ENCODE measurements around the gene AS3MT. TPM values are rescaled to one million over a fixed set of nuclear protein-coding genes. Genes with fewer than 3 reads are reported as not detected.

Gene AS3MT
- polyA plus RNA-seq, 1 experiment, result 6.7 TPM

DNA sequence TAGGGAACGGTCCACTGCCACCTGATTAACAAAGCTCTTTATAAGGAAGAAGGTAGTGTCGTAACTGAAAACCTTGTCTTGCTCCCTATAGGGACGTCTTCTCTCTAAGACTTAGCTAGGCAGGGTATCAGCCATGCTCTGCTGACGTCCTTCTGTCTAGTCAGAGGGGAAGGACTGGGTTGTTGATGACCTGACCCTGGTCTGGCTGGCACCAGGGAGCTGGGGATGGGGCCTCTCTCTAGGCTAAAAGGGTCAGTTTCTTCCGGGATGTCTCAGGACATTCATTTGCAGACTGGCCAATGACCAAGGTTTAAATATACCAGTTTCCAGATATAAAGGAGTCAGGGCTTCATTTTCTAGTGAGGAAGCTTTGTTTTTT, 41.7 kb upstream of the AS3MT start:
- Histone ChIP-seq H3K27me3 (ENCODE audit: control insufficient read depth, insufficient read depth, low read length) (peaks cover 13% of the 10 kb centered on the region), H3K9me3 (ENCODE audit: control insufficient read depth, insufficient read depth, low read length) (peaks cover 2% of the 10 kb centered on the region; the same call in 1 of the 2 replicates), H3K4me3 (ENCODE audit: low read depth, low read length) (no peak overlapping the region), H3K27ac (ENCODE audit: low read depth, low read length) (no peak overlapping the region)
- TF ChIP-seq, protein P1, sequence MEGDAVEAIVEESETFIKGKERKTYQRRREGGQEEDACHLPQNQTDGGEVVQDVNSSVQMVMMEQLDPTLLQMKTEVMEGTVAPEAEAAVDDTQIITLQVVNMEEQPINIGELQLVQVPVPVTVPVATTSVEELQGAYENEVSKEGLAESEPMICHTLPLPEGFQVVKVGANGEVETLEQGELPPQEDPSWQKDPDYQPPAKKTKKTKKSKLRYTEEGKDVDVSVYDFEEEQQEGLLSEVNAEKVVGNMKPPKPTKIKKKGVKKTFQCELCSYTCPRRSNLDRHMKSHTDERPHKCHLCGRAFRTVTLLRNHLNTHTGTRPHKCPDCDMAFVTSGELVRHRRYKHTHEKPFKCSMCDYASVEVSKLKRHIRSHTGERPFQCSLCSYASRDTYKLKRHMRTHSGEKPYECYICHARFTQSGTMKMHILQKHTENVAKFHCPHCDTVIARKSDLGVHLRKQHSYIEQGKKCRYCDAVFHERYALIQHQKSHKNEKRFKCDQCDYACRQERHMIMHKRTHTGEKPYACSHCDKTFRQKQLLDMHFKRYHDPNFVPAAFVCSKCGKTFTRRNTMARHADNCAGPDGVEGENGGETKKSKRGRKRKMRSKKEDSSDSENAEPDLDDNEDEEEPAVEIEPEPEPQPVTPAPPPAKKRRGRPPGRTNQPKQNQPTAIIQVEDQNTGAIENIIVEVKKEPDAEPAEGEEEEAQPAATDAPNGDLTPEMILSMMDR (IDR thresholded peaks at IDR 0.05; ENCODE audit: low read depth, low read length), result no peak
- POLR2A ChIA-PET, result interaction anchor here (0.7 kb wide), 1 partner anchor 24 kb away, joined by 5 read pairs; no protein-coding TSS in a partner anchor
- no peak for DNase-seq (ENCODE audit: low read depth, low spot score)
- CTCF ChIA-PET, result interaction anchor here (0.6 to 1.2 kb wide), 6 partner anchors 27 to 506 kb away, joined by 3 to 6 read pairs (median 3); no protein-coding TSS in a partner anchor

DNA sequence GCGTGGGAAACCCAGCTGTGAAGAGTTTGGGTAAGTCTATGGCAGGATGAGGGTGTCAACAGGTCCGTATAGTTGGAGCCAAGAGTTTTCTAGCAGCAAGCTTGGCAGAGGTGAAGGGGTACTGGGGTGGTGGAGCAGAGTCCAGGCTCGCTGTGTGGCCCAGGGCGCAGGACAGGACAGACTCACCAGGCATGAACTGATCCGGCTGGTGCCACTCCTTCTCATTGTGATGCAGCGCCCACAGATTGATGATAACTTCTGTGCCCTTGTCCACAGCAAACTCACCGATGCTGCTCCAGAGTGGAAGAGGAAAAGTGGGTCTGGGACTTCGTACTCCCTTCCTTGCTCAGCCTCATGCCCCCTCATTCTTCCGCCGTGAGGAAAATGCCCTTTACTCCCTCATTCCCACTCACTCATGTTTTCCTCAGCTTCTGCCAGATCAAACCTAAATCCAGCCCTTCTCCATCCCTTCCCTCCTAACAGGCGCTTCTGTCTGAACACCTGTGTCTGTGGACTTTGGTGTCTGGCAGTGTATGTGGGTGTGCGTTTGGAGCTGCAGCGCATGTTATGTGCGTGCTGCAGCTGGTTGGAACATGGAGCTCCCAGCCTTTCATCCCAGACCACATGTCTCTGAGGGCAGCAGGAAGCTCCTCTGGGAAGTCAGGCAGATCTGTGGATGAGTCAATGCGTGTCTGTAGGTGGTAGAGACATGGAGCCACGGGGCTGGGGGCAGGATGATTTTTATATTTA, 37.8 kb upstream of the AS3MT start:
- TF ChIP-seq, protein P1 (IDR thresholded peaks at IDR 0.05; ENCODE audit: low read depth, low read length), result no peak
- Histone ChIP-seq H3K4me3 (ENCODE audit: low read depth, low read length) (no peak overlapping the region), H3K27ac (ENCODE audit: low read depth, low read length) (no peak overlapping the region), H3K27me3 (ENCODE audit: control insufficient read depth, insufficient read depth, low read length) (peaks cover 9% of the 10 kb centered on the region), H3K9me3 (ENCODE audit: control insufficient read depth, insufficient read depth, low read length) (no peaks in the 10 kb centered on the region)
- ChIA-PET POLR2A (no interaction called here), CTCF (interaction anchor here (1.4 to 7.1 kb wide), 2 partner anchors 70 to 413 kb away, joined by 5 to 151 read pairs; no protein-coding TSS in a partner anchor)
- DNase-seq (ENCODE audit: low read depth, low spot score), result no peak

DNA sequence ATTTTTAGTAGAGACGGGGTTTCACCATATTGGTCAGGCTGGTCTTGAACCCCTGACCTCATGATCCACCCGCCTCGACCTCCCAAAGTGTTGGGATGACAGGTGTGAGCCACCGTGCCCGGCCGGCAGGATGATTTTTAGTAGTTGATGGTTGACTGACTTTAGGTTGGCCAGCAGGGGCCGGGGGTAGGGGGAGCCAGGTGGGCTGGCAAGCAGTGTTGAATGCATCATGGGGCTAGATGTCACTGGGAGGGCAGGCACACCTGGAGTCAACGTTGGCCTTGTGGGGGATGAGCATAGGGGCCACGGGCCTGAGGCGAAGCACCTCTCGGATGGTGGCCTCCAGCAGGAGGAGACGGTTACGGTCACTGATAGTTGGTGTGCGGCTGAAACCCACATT, 37.0 kb upstream of the AS3MT start:
- 0 out of 2 replicates have a peak, but pooled peaks cover 3% of the 10 kb centered on the region for H3K9me3 ChIP-seq (ENCODE audit: control insufficient read depth, insufficient read depth, low read length)
- no peak for DNase-seq (ENCODE audit: low read depth, low spot score)
- TF ChIP-seq, protein P1 (IDR thresholded peaks at IDR 0.05; ENCODE audit: low read depth, low read length), result no peak
- H3K27me3 ChIP-seq (ENCODE audit: control insufficient read depth, insufficient read depth, low read length), result peaks cover 9% of the 10 kb centered on the region
- ChIA-PET CTCF (interaction anchor here (0.6 to 7.1 kb wide), 5 partner anchors 12 to 69 kb away, joined by 3 to 151 read pairs (median 3); no protein-coding TSS in a partner anchor), POLR2A (no interaction called here)
- H3K4me3 ChIP-seq (ENCODE audit: low read depth, low read length), result no peak overlapping the region
- no peak overlapping the region for H3K27ac ChIP-seq (ENCODE audit: low read depth, low read length)

DNA sequence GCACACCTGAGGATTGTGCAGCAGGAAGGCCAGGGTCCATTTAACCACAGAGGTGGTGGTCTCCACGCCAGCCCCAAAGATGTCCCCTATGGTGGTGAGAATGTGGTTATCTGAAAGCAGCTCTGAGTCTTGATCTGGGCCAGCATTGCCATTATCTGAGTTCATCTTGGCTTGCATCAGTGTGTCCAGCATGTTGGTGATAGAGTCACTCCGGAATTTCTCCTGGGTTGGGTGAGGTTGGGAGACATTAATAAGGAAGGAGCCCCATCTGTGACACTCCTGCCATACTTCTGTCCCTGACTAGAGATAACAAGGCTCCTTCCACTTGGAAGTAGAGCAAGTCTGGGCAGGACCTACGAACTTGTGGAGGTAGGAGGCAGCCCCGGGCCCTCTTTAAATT, 36.3 kb upstream of the AS3MT start:
- ChIA-PET CTCF (interaction anchor here (0.6 to 7.1 kb wide), 4 partner anchors 16 to 68 kb away, joined by 3 to 151 read pairs (median 4); no protein-coding TSS in a partner anchor), POLR2A (no interaction called here)
- no peak for DNase-seq (ENCODE audit: low read depth, low spot score)
- H3K27ac ChIP-seq (ENCODE audit: low read depth, low read length), result no peak overlapping the region
- TF ChIP-seq, protein P1 (IDR thresholded peaks at IDR 0.05; ENCODE audit: low read depth, low read length), result no peak
- peaks cover 9% of the 10 kb centered on the region for H3K27me3 ChIP-seq (ENCODE audit: control insufficient read depth, insufficient read depth, low read length)
- H3K9me3 ChIP-seq (ENCODE audit: control insufficient read depth, insufficient read depth, low read length), result peaks cover 7% of the 10 kb centered on the region; the same call in 1 of the 2 replicates
- H3K4me3 ChIP-seq (ENCODE audit: low read depth, low read length), result no peak overlapping the region

DNA sequence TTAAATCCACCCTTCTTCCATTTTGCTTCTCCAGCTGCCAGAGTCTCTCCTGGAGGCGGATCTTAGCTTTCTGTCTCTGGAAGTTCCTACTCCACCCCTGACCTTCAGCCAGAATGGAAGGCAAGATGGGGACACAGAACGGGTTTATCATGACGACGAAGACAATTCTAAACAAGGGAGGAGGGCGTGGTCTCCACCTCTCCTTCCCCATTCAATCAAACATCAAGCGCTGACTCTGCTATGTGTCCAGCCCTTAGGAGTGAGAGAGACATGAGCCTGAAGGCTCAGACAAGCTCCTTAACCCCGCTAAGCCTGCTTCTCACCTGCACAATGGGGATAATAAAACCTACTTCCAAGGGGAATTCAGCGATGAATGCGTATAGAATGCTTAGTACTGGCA, 35.1 kb upstream of the AS3MT start:
- Histone ChIP-seq H3K9me3 (ENCODE audit: control insufficient read depth, insufficient read depth, low read length) (peaks cover 13% of the 10 kb centered on the region), H3K27ac (ENCODE audit: low read depth, low read length) (no peak overlapping the region), H3K27me3 (ENCODE audit: control insufficient read depth, insufficient read depth, low read length) (peaks cover 4% of the 10 kb centered on the region), H3K4me3 (ENCODE audit: low read depth, low read length) (no peak overlapping the region)
- no peak for DNase-seq (ENCODE audit: low read depth, low spot score)
- TF ChIP-seq, protein P1 (IDR thresholded peaks at IDR 0.05; ENCODE audit: low read depth, low read length), result no peak
- POLR2A ChIA-PET, result no interaction called here
- CTCF ChIA-PET, result interaction anchor here (0.5 to 7.1 kb wide), 8 partner anchors 16 to 501 kb away, joined by 3 to 151 read pairs (median 4); no protein-coding TSS in a partner anchor

Data from AG04450 (cell line).